OCI-LY1 (cell line): ENCODE results near the gene HPD.

Experiments
- EZH2 ChIP-seq: fragments of 200-600 bp; sonication (generic), shearing (Covaris generic); IDR thresholded peaks from 2 replicates; pipeline ENCODE4 v1.8.0; 2017; ENCODE audit warnings: borderline replicate concordance, mixed run types, mild to moderate bottlenecking, antibody characterized with exemption, low read length, moderate library complexity, mixed read lengths
- TF ChIP-seq, protein P1 (sequence below): fragments of 200-600 bp; sonication (generic), shearing (Covaris generic); IDR thresholded peaks from 2 replicates; pipeline ENCODE4 v1.5.1; 2017; ENCODE audit warnings: mild to moderate bottlenecking, antibody characterized with exemption, low read length, moderate library complexity, mixed read lengths

DNA sequence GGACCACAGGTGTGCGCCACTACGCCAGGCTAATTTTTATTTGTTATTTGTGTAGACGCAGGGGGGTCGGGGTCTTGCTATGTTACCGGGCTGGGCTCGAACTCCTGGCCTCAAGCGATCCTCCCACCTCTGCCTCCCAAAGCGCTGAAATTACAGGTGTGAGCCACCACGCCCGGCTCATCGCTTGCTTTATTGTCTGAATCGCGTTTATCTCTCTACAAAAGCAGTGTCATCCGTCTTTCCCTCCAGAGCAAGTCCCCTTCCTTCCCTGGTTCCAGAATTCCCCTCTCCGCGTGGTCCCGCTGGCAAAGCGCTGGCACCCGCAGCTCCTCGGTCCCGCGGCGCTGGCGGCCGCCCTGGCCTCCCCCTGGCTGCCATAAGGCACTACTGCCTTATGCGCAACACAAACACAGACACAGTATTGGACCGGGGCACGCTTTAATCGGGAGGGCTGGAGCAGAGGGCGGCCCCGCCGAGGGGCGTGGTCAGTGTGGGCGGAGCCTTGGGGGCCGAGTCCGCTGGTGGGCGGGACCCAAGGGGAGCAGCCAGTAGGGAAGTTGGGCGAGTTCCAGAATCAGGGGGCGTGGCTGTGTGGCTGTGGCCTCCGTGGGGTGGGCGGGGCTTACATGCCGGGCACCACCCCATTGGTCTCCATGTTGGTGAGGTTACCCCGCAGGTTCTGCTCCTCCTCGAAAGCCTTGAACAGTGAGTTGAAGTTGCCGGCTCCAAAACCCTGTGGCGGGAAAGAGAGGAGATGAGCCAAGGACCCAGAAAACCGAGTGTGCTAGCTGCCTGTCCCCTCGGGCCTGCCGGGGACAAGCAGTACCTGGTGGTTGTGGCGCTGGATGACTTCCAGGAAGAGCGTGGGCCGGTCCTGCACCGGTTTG is 19.3 kb downstream of the HPD start:
- TF ChIP-seq, protein P1, sequence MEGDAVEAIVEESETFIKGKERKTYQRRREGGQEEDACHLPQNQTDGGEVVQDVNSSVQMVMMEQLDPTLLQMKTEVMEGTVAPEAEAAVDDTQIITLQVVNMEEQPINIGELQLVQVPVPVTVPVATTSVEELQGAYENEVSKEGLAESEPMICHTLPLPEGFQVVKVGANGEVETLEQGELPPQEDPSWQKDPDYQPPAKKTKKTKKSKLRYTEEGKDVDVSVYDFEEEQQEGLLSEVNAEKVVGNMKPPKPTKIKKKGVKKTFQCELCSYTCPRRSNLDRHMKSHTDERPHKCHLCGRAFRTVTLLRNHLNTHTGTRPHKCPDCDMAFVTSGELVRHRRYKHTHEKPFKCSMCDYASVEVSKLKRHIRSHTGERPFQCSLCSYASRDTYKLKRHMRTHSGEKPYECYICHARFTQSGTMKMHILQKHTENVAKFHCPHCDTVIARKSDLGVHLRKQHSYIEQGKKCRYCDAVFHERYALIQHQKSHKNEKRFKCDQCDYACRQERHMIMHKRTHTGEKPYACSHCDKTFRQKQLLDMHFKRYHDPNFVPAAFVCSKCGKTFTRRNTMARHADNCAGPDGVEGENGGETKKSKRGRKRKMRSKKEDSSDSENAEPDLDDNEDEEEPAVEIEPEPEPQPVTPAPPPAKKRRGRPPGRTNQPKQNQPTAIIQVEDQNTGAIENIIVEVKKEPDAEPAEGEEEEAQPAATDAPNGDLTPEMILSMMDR: no peak
- TF ChIP-seq EZH2: no peak
